Measurements from ENCODE around the gene ANKDD1A.

The ANKDD1A gene

DNA sequence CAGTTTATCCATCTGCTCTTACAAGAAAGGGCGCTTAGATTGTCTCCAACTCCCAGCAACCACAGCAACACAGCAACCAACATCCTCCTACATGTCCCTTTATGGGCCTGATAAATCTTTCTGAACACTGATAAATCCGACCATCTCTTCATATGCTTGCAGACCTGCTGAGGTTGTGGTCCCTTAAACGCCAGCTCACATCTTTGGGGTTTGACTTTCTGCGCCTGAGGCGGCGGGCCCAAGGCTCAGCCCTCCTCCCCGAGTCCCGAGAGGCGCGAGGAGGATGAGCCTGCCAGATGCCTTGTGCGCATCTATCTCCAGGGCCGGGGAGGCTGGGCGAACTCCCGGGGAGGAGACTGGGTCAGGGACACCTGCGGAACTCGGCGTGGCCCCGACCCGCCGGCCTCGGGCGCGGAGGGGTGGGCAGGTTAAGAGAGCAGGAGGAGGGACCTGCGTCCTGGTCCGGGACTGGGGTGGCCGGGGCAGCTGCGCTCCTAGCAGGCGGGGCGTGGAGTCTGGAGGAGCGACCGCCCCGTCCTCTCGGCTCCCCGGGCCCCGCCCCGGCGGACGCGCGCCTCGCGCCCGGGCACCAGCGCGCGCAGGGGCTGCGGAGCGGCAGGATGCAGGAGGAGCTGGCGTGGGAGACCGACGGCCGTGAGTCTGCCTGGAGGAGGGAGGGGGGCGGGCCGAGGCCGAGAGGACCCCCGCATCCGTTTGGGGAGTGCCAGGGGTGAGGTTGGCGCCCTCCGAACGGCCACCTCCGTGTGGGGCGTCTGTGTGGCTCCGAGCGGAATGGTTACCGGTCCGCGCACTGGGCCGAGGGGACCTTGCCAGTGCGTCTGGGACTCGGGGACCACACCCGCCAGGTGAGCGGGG, at the start of gene ANKDD1A:
Gene ANKDD1A (plus strand): TSS at position 592 of the 876 bp plus-strand sequence. CDS start 29 bp downstream, at position 621.
- peak; percentile 77 for DNase-seq (ENCODE audit: low spot score)

DNA sequence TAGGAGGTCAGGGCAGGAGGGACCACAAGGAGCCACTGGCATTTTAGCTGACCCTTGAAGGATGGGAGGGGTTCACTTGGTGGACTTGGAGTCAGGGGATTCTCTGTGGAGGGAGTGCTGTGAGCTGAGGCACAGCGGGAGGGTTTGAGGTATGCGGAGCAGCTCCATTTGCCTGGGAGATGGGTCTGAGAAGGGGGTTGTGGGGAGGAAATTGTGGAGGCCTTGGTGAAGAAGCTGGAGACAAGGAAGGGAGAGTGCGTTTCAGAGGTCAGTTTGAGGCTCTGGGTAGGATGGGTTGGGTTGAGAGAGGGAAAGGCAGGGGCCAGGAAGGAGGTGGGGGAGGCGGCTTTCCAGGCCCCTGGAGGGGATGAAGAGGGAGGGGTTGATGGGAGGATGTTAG, 49.7 kb upstream of the ANKDD1A start:
- DNase-seq (ENCODE audit: low spot score): no peak

DNA sequence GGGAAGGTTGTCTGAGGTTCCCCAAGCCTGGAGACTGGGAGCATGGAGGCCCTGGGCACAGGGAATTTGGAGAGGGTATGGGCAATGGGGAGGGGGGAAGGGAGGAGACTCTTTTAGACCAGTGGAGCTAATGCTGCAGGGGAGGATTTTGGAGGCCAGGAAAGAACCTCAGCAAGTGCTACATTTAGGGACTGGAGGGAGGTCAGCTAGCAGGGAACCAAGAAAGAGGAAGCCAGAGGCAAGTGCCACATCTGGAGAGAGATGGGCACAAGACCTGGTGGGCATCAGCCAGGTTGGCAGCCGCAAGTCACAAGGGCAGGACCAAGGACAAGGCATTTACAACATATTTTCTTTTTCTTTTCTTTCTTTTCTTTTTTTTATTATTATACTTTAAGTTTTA, 49.3 kb upstream of the ANKDD1A start:
- DNase-seq (ENCODE audit: low spot score): no peak

DNA sequence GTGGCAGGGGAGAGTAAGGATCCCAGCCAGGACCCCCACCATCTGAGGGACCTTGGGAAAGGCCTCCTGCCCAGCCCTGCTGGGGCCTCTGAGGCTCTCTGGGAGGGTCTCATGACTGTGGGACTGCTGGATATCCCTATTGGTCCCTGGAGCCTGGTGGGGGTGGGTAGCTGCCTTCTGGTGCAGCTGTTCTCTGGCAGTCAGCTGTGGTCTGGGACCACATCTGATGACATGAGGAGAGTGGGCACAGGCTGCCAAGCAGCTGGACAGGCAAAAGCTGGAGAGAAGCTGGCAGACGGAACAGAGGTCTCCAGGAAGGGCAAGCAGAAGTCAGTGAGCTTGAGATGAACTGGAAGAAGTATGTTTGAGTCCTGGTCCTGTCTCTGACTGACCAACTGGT, 47.6 kb upstream of the ANKDD1A start:
- no peak for DNase-seq (ENCODE audit: low spot score)

DNA sequence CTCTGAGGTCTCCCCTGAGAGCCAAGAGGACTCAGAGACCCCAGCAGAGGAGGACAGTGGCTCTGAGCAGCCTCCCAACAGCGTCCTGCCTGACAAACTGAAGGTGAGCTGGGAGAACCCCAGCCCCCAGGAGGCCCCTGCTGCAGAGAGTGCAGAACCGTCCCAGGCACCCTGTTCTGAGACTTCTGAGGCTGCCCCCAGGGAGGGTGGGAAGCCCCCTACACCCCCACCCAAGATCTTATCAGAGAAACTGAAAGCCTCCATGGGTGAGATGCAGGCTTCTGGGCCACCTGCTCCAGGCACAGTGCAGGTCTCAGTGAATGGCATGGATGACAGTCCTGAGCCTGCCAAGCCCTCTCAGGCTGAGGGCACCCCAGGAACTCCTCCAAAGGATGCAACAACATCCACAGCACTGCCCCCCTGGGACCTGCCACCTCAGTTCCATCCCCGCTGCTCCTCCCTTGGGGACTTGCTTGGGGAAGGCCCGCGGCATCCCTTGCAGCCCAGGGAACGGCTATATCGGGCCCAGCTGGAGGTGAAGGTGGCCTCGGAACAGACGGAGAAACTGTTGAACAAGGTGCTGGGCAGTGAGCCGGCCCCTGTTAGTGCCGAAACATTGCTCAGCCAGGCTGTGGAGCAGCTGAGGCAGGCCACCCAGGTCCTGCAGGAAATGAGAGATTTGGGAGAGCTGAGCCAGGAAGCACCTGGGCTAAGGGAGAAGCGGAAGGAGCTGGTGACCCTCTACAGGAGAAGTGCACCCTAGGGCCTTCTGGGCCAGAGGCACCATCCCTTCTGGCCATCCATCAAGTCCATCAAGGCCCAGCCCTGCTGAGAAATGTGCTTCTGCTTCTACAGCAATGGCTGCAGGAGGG, 46.3 kb upstream of the ANKDD1A start:
- DNase-seq (ENCODE audit: low spot score): no peak

DNA sequence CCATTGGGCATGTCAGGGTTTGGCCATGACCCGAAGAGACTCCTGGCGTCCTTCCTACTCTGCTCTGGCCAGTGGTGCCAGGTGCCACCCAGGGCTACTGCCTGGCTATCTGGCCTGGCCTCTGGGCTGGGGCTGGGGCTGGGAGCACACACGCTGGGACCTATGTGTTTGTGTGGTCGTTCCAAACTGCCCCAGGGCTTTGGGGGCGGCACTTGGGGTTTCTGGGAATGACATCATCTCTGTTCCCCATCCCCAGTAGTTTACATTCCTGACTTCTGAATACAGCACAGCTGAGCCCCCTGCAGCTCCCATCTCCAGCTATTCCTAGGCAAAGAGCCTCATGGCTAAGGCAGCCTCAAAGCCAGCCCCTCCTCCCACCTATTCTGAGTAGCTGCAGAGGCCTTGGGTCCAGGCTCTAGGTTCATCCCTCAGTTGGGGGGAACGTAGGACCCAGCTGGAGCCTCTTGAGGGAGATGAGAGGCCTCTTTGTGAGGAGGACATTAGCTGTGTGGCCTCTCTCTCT, 45.6 kb upstream of the ANKDD1A start:
- DNase-seq (ENCODE audit: low spot score): no peak

DNA sequence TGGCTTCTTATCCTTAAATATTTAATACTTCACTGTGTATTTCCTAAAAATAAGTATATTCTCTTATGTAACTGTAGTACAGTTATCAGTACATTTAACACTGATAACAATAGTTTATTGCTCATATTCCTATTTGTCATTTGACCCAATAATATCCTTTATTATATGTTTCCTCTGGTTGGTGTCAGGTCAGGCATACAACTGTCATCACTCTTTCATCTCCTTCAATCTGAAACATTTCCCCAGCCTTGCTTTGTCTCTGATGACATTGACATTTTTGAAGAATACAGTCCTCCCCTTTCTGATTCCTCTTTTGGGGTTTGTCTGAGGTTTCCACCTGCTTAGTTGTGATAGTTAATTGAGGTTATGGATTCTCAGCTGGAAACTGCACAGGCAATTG, 42.2 kb upstream of the ANKDD1A start:
- no peak for DNase-seq (ENCODE audit: low spot score)

DNA sequence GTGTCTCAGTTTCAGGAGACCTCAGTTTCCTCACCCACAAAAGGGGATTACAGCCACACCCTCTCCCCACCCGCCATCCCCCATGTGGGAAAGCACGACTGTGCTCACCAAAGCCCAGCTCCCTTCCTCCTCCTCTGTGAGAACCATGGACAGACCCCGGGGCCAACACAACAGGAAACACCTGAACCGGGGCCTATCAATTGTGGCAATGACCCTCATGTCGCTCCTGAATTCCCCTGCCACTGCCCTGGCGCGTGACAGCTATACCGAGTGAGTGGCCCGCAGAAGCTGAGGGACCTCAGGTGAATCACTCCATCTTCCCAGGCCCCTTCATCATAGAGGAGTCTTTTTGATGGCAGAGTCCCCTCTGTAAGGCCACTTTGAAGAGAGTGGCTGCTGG, 41.3 kb upstream of the ANKDD1A start:
- no peak for DNase-seq (ENCODE audit: low spot score)

DNA sequence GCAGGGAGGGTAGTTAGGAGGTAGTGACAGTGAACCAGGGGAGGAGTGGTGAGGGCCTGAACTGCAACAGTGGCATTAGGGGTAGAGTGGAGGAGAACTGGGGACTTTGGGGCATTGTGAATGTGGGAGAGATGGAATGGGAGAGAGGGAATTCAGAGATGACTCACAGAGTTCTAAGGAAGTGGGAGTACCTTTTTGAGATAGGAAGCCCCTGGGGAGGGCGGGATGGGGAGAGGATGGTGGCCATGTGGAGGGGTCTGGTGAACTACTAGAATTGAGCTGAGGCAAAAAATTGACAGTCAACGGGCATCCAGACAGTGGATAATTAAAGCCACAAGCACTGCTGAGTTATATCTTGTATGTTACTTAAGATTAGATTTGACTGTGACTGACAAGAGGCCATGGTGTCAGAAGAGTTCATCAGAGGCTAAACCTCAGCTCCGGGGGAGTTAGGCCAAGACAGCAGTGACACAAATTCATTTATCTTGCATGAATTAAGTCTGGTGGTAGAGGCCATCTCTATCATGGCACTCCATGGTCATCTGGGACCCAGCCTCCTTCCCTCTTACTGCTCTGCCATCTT, 36.0 kb upstream of the ANKDD1A start:
- DNase-seq (ENCODE audit: low spot score): no peak

DNA sequence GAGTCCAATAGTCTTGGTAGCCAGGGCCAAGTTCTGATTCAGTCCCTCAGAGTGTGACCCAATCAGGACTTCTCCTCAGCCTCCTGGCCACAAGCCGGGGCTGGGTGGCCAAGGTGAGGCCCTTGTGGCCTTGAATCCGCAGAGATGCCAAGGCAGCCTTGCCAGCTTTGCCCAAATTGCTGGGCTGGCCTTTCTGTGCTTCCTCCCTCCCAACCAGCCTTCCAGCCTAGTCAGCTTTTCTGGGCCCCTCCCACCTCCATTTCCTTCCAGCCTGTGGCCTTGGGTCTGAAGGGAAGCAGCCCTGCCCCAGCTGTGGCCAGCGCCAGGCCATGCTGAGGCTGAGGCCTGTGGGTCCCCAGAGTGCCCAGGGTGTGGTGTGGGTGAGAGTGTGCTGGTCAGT, 34.3 kb upstream of the ANKDD1A start:
- DNase-seq (ENCODE audit: low spot score): no peak

DNA sequence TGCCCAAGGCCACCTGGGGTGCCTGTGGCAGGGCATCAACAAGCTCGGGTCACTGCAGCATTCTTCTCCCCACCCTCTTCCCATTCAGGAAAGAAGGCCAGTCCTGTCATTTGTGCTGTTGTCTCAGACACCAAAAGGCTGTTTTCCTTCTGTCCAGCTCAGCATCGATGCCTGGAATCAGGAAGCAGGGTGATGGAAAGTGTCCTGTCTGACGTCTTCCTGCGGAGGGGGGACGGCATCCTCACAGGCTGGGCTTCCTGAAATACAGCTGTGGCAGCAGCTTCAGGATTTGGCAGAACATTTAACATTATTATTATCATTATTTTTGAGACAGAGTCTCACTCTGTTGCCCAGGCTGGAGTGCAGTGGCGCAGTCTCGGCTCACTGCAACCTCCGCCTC, 33.0 kb upstream of the ANKDD1A start:
- DNase-seq (ENCODE audit: low spot score): no peak

DNA sequence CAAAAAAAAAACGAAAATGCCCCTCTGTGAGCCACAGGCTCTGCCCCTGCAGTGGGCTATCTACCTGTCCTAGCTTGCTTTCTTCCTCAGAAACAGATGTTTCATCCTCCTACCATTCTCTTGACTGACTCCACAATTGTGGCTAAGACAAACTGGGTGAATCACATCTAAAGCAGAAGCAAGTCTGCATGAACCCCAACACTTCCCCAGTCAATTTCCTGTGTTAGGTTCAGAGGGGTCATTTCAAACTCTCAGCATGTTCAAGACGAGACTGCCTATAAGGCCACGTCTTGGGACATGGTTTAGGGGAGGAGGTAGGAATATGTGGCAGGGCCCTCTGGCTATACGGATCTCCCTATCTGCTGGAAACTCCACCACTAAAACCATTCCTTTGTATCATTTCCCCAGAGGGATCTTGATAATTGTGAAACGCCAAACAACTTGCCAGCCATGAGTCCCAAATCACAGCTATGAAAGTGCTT, 28.6 kb upstream of the ANKDD1A start:
- DNase-seq (ENCODE audit: low spot score): no peak

DNA sequence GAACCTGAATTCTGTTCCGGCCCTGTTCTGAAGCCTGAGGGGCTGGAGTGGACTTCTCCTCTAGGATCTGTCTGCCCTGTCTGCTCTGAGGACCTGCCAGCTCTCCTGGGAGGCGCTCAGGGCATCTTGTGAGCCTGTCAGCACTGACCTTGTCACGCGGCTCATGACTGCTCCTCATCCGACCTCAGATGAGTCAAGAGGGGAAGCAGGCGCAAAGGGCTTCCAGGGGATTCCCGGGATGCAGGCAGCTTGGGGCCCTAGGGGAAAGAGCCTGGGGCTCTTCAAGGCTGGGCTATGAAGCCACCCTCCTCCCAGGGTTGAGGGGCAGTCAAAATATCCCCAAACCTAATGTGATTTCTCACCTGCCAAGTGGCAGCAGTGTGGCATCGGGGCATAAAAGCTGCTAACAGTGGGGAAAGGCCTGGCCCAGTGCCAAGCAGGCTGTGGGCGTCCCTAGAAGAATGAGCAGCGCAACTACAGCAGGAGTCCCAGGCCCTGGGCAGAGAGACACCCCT, 27.6 kb upstream of the ANKDD1A start:
- no peak for DNase-seq (ENCODE audit: low spot score)

DNA sequence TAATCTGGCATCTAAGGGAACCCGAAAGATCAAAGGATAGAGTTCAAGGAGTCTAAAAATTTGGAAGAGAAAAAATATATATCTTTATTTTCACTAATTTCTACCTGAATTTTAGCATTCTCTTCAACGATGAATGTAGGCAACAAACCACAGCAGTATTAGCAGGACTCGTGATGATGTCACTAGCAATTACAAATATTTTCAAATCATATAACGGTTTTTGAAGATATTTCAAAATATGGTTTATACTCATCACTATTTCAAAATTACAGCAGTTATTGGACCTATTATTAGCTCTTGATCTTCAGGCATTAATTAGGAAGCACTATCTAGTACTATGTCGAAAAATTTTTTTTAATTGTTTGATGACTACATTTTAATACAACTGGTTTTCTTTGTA, 27.0 kb upstream of the ANKDD1A start:
- DNase-seq (ENCODE audit: low spot score): no peak

DNA sequence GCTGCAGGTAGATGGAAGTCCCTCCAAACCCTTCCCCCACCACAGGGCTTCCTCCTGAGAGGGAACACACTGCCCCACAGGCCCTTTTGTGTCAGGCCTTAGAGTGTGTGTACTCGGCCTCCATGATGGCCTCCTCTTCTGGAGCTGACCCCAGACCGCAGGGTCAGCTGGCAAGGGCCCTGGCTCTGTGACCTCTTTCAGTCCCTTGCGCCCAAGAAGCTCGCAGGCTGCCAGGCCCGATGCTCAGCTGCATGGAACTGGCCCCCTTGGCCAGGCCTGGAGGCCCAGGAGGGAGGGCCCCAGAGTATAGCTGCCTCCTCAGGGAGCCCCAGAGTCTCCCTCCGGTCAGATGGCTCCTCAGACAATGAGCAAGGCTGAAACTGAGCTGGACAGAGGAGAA, 23.4 kb upstream of the ANKDD1A start:
- no peak for DNase-seq (ENCODE audit: low spot score)

DNA sequence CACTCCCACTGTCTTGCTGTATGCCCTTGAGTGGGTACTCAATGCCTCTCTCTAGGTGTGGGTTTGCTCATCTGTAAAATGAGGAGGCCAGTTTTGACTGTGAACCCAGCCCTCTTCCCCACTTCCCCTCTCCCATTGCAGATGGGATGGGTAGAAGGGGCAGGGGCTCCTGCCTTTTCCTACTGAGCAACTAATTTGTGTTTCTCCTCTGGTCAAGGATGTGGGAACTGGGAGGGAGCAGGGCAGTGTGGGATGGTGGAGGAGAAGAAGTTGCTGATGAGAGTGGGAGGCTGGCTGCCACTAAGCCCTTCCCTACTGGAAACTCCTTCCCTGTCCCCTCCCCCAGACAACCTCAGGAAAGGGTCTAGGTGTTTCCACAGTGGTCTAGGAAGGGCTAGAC, 20.1 kb upstream of the ANKDD1A start:
- no peak for DNase-seq (ENCODE audit: low spot score)

DNA sequence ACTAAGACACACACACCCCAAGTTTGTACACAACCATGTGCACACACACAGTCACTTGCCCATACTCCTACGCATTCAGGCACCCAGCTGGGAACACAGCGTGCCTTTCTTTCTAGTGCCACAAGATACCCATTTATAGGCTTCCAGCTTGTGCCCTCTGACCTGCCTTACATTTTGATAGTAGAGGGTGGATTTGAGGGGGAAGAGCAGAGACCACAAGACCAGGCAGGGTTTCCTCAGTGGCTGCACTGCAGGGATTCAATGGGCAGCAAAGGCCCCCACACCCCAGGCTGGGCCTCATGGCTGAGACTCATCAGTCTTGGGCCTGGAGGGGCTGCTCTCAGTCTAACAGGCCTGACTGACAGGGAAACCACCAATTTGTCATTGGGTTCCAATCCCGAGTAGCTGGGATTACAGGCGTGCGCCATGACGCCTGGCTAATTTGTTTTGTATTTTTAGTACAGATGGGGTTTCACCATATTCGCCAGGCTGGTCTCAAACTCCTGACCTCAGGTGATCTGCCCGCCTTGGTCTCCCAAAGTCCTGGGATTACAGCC, 18.8 kb upstream of the ANKDD1A start:
- DNase-seq (ENCODE audit: low spot score): no peak

DNA sequence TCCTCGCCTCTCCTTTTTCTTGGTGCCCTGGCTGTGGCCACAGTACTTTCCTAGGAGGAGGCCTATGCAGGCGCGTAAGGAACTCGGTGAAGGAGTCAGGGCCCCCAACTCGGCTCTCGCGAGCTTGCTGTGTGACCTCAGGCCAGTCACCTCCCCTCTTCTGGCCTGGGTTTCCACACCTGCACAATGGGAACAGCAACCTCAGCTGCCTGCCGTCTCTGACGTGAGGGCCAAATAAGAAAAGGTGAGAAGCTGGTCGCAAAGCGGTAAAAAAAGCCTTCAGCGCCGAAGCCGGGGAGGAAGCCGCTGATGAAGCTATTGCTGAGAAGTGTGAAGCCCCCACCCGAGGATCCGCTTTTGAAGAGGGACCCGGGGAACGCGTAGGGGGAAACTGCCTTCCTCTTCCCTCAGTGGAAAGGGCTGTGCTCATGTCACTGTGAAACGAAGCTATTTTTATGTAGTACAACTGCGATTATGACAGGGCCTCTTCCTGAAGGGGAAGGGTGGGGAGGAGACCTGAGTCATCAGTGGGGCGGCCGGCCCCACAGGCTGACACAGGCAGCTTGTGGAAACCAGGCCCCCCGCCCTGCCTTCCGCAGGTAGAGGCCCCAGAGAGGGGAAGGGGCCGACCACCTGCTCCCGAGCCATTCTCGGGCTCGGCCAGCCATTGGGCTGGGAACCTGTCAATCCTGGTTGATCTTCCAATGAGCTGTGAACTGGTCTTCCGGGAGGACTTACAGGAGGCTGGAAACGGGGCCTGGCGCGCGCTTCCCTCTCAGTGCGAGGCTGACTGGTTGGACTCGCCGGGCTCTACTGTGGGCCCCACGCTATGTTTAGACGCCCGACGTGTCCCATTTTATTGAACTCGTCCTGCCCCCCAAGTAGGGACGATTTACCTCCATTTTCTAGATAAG, 18.0 kb upstream of the ANKDD1A start:
- DNase-seq (ENCODE audit: low spot score): no peak

DNA sequence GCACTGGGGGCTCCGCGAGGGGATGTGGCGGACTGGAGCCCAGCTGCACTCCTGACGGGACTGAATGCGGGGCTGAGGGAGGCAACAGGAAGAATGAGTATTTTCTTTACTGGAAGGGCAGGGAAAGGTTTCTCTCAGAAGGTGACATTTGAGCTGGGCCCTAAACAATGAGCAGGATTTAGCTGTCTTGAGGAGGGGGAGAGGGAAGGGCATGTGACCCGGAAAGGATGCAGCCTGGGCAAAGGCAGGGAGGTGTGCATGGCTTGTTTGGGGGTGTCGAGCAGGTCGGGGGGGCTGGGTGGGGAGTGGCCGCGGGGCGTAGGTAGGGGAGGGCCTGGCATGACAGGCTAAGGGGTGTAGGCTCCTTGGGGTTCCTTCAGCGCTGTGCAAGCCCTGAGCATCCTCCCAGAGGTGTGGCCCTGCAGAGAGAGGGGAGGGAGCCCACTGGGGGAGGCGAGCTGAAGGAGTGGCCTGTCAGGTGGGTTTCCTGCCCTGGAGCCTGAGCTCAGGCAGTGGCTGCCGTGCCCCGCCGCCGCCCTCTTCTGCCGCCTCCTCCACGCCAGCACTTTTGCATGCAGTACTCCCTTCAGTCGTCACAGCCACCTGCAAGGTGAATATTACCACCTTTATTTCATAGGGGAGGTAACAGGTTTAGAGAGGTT, 17.2 kb upstream of the ANKDD1A start:
- DNase-seq (ENCODE audit: low spot score): no peak
